ENCODE results near the gene FBRSL1. TPM values are rescaled to one million over a fixed set of nuclear protein-coding genes. Genes with fewer than 3 reads are reported as not detected.

The FBRSL1 gene
- total RNA-seq, 1 experiment from 2014 or later, result 96.1 TPM

GRCh38 chr12:132529156-132529839, 39.3 kb downstream of the FBRSL1 start:
- CTCF ChIA-PET, result interaction anchor here (0.7 kb wide), 1 partner anchor 115 kb away, joined by 3 read pairs; no protein-coding TSS in a partner anchor
- no TSS peak for BruUV-seq (replicated peaks)
- peaks cover 3% of the 10 kb centered on the region for H3K4me1 ChIP-seq
- Mint-ChIP-seq H3K4me3 (ENCODE audit: unreplicated experiment) (no peak overlapping the region), H3K9me3 (ENCODE audit: unreplicated experiment) (no peaks in the 10 kb centered on the region), H3K27me3 (ENCODE audit: insufficient read depth, unreplicated experiment) (no peaks in the 10 kb centered on the region), H3K4me1 (ENCODE audit: low read depth, unreplicated experiment) (no peaks in the 10 kb centered on the region), H3K27ac (ENCODE audit: unreplicated experiment) (no peak overlapping the region), H3K36me3 (ENCODE audit: insufficient read depth, unreplicated experiment) (peaks cover 11% of the 10 kb centered on the region)
- POLR2A ChIA-PET, result no interaction called here
- intact Hi-C loops (cut with micrococcal nuclease; ENCODE audit: unreplicated experiment), result no loop called here
- no peaks in the 10 kb centered on the region for H3K27me3 ChIP-seq (replicated peaks; ENCODE audit: control insufficient read depth, insufficient read depth, low read length)
- DNase-seq, result no peak
- no peak for TF ChIP-seq CTCF (IDR thresholded peaks at IDR 0.05; ENCODE audit: insufficient read depth in 1 of 2, low read depth in 1 of 2, low read length in 1 of 2, severe bottlenecking in 1 of 2, unreplicated experiment in 1 of 2)
- H3K4me3 ChIP-seq (ENCODE audit: low read depth, low read length), result no peak overlapping the region
- H3K36me3 ChIP-seq (ENCODE audit: control insufficient read depth, insufficient read depth, low read length), result no peaks in the 10 kb centered on the region
- H3K9me3 ChIP-seq, result no peaks in the 10 kb centered on the region

DNA sequence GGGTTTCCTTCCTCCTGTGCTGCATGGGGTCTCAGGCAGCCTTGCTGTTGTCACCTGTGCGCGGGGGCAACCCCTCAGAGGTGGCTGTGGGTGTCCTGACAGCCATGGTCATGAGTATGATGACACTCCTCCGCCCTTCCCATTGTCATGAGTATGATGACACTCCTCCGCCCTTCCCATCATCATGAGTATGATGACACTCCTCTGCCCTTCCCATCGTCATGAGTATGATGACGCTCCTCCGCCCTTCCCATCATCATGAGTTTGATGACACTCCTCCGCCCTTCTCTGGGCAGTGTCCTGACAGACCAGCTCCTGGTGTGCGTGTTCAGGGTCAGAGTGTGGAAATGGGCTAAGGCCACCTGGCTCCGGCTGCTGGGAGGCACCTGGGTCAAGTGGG, 40.0 kb downstream of the FBRSL1 start:
- Histone ChIP-seq H3K27me3 (replicated peaks; ENCODE audit: control insufficient read depth, insufficient read depth, low read length) (no peaks in the 10 kb centered on the region), H3K9me3 (no peaks in the 10 kb centered on the region), H3K36me3 (ENCODE audit: control insufficient read depth, insufficient read depth, low read length) (no peaks in the 10 kb centered on the region), H3K4me3 (ENCODE audit: low read depth, low read length) (no peak overlapping the region), H3K4me1 (no peaks in the 10 kb centered on the region)
- CTCF ChIA-PET, result no interaction called here
- Mint-ChIP-seq H3K27ac (ENCODE audit: unreplicated experiment) (no peak overlapping the region), H3K27me3 (ENCODE audit: insufficient read depth, unreplicated experiment) (no peaks in the 10 kb centered on the region), H3K9me3 (ENCODE audit: unreplicated experiment) (peaks cover 1% of the 10 kb centered on the region), H3K36me3 (ENCODE audit: insufficient read depth, unreplicated experiment) (peaks cover 11% of the 10 kb centered on the region), H3K4me1 (ENCODE audit: low read depth, unreplicated experiment) (no peaks in the 10 kb centered on the region), H3K4me3 (ENCODE audit: unreplicated experiment) (no peak overlapping the region)
- no peak for TF ChIP-seq CTCF (IDR thresholded peaks at IDR 0.05; ENCODE audit: insufficient read depth in 1 of 2, low read depth in 1 of 2, low read length in 1 of 2, severe bottlenecking in 1 of 2, unreplicated experiment in 1 of 2)
- POLR2A ChIA-PET, result no interaction called here
- intact Hi-C loops (cut with micrococcal nuclease; ENCODE audit: unreplicated experiment), result no loop called here
- no TSS peak for BruUV-seq (replicated peaks)
- no peak for DNase-seq

- H3K27me3 ChIP-seq (replicated peaks; ENCODE audit: control insufficient read depth, insufficient read depth, low read length), result no peaks in the 10 kb centered on the region
- Mint-ChIP-seq H3K27me3 (ENCODE audit: insufficient read depth, unreplicated experiment) (no peaks in the 10 kb centered on the region), H3K36me3 (ENCODE audit: insufficient read depth, unreplicated experiment) (peaks cover 11% of the 10 kb centered on the region), H3K4me3 (ENCODE audit: unreplicated experiment) (no peak overlapping the region), H3K4me1 (ENCODE audit: low read depth, unreplicated experiment) (no peaks in the 10 kb centered on the region), H3K27ac (ENCODE audit: unreplicated experiment) (no peak overlapping the region), H3K9me3 (ENCODE audit: unreplicated experiment) (peaks cover 7% of the 10 kb centered on the region)
- no peak for DNase-seq
- ChIA-PET POLR2A (no interaction called here), CTCF (no interaction called here)
- H3K36me3 ChIP-seq (ENCODE audit: control insufficient read depth, insufficient read depth, low read length), result no peaks in the 10 kb centered on the region
- no peak overlapping the region for H3K4me3 ChIP-seq (ENCODE audit: low read depth, low read length)
- BruUV-seq (replicated peaks), result no TSS peak
- H3K4me1 ChIP-seq, result no peaks in the 10 kb centered on the region
- no peak for TF ChIP-seq CTCF (IDR thresholded peaks at IDR 0.05; ENCODE audit: insufficient read depth in 1 of 2, low read depth in 1 of 2, low read length in 1 of 2, severe bottlenecking in 1 of 2, unreplicated experiment in 1 of 2)
- intact Hi-C loops (cut with micrococcal nuclease; ENCODE audit: unreplicated experiment), result no loop called here
- no peaks in the 10 kb centered on the region for H3K9me3 ChIP-seq
These were observed 40.5 kb downstream of the FBRSL1 start for GRCh38 chr12:132530447-132530846.

Measured in Caco-2 (cell line).